DMS153 (cell line): Measurements from ENCODE around the gene GAB2.
"Not testable (repeated sequence)": the region's sequence is repeated elsewhere in the genome, so short reads cannot be mapped to it uniquely, and the experiment has no call there.

Source experiments
- DNase-seq: peaks from one replicate; lab custom pipeline; 2025; lab: John Stamatoyannopoulos, UW

GAB2 gene

DNA sequence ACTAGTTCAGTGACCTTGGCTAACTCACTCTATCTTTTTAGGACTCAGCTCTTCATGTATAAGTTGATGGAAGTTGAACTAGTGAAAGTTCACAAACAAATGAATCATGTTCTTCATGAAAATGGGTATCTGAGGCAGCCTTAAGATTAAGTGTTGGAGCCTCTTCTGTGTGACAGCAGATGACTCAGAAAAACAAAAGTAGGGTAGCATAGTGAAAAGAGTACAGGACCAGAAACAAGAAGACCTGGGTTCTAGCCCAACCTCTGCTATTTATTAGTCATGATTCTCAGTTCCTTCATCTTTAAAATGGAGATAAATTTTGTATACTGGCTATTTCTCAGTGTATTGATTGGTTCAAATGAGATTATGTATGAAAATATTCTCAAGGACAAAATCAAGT lies 168.7 kb downstream of the GAB2 start:
- no peak for DNase-seq

DNA sequence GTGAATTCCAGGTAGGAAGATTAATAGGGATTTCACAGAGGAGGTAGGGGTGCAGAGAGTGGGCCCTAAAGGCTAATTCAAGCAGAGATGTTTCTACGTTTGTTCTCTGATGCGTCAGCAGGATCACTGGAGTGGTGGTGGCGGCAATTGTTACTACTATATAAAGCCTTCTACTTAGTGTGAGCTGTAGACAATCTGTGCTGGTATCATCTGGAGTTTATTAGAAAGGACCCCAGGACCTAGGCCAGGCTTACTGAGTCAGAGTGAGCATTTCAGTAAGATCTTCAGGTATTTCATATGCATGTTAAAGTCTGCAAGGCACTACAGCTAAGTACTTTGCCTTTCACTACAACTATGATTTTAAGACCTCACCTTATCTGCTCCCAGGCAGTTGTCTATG lies 169.4 kb downstream of the GAB2 start:
- DNase-seq, result no peak

DNA sequence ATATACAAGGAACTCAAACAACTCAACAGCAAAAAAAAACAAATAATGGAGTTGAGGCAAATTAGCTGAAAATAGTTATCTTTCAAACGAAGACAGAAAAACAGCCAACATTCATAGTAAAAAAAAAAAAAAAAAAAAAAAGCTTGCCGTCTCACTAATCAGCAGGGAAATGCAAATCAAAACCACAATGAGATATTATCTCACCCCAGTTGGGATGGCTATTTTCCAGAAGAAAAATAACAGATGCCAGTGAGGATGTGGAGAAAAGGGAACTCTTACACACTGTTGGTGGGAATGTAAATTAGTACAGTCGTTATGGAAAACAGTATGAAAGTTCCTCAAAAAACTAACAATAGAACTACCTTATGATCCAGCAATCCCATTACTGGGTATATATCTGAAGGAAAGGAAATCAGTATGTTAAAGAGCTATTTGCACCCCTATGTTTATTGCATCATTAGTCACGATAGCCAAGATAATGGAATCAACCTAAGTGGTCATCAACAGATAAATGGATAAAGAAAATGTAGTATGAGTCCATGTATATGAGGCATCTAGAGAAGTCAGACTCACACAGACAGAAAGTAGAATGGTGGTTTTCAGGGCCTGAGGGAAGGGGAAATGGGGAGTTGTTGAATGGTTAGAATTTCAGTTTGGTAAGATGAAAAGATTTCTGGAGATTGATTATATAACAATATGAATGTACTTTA lies 172.9 kb downstream of the GAB2 start:
- no peak for DNase-seq

DNA sequence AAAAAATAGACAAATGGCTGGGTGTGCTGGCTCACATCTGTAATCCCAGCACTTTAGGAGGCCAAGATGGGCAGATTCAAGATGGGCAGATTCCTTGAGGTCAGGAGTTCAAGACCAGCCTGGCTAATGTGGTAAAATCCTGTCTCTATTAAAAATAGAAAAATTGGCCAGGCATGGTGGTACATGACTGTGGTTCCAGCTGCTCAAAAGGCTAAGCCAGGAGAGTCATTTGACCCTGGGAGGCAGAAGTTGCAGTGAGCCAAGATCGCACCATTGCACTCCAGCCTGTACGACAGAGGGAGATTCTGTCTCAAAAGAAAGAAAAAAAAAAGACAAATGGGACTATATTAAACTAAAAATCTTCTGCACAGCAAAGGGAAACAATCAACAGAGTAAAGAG lies 173.5 kb downstream of the GAB2 start:
- DNase-seq, result no peak

DNA sequence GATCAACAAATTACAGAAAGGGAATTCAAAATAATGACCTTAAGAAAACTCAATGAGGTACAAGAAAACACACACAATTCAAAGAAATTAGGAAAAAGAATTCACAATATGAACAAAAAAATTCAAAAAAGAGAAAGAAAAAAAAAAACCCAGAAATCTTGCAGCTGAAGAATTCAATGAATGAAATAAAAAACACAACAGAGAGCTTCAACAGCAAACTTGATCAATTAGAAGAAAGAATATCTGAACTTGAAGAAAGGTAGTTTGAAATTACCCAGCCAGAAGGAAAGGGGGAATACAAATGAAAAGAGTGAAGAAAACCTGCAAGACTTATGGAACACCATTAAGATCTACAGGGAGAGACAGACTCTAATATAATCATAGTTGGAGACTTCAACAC lies 176.1 kb downstream of the GAB2 start:
- no peak for DNase-seq

DNA sequence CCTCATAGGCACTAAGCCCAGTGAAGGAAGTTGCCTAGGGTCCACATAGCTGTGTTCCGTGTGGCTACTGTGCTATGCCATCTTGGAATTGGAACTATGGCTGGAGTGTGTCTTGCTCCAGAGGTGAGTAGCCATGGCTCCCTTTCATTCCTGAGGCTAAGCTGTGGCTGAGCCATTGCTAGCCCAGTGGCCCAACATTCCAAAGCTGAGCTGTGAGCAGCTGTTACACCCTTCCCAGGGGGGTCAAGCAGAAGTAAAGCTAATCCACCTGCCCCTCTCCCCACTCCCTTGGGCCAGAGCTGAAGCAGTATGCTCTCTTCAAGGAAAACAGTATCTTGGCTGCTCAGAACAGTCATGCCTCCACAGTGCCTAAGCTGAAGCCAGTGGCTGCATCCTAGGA lies 177.8 kb downstream of the GAB2 start:
- no peak for DNase-seq

DNA sequence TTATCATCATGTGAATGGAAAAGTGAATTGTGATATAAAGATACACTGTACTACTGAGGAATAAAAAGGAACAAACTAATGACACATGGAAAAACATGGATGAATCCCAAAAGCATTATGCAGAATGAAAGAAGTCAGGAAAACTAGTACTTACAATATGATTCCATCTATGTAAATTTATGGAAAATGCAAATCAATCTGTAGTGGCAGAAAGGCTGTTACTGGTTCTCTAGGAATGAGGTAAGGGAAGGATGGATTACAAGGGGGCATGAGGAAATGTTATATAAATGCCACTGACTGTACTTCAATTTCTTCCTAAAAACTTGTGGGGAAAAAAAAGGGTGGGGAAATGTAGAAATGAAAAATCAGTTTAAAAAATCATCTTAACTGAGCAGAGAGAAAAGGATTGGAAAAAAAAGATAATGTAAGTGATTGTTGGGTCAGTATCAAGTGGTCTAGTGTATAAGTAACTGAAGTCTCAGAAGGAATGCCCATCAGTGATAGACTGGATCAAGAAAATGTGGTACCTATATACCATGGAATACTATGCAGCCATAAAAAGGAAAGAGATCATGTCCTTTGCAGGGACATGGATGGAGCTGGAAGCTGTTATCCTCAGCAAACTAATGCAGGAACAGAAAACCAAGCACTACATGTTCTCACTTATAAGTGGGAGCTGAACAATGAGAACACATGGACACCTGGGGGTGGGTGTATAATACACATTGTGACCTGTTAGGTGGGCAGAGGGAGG lies 180.2 kb downstream of the GAB2 start:
- no peak for DNase-seq

DNA sequence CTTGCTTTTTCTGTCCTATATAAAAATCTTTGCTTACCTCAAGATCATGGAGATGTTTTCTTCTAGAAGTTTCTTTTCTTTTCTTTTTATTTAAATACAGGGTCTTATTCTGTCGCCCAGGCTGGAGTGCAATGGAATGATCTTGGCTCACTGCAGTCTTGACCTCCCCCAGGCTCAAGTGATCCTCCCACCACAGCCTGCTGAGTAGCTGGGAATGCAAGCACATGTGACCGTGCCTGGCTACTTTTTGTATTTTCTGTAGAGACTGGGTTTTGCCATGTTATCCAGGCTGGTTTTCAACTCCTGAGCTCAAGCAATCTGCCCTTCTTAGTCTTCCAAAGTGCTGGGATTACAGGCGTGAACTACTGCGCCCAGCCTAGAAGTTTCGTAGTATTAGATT lies 183.6 kb downstream of the GAB2 start:
- DNase-seq, result no peak

DNA sequence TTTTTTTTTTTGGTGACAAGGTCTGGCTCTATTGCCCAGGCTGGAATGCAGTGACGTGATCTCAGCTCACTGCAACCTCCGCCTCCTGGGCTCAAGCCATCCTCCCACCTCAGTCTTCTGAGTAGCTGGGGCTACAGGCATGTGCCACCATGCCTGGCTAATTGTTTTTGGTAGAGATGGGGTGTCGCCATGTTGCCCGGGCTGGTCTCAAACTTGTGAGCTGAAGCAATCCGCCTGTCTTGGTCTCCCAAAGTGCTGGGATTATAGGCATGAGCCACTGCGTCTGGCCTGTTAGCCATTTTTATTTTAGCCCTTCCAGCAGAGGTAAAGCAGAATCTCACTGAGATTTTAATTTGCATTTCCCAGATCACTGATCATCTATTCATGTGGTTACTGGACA lies 184.6 kb downstream of the GAB2 start:
- not testable (repeated sequence) for DNase-seq

DNA sequence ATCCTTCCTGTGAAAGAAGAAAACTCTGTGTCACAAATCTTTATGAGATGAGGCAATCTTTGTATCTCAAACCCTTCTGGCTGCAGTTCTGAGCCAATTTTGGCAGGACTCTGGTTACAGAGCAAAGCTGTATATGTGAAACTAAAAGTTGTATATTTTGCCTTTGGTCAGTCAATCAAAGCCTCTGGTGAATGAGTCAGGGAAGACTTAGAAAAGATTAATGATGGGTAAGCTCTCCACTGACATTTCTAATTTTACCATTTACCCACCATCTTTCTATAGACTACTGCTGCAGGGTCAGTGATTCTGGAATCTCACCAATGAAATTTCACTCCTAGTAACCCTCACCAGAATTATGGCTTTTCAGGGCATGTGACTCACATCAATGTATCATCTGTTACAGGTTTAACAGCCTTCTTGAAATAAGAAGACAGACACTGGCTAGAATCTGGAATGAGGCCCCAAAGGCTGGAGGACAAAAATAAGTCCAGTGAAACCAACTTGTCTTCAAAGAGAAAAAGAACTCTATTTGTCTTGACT lies 185.6 kb downstream of the GAB2 start:
- no peak for DNase-seq

DNA sequence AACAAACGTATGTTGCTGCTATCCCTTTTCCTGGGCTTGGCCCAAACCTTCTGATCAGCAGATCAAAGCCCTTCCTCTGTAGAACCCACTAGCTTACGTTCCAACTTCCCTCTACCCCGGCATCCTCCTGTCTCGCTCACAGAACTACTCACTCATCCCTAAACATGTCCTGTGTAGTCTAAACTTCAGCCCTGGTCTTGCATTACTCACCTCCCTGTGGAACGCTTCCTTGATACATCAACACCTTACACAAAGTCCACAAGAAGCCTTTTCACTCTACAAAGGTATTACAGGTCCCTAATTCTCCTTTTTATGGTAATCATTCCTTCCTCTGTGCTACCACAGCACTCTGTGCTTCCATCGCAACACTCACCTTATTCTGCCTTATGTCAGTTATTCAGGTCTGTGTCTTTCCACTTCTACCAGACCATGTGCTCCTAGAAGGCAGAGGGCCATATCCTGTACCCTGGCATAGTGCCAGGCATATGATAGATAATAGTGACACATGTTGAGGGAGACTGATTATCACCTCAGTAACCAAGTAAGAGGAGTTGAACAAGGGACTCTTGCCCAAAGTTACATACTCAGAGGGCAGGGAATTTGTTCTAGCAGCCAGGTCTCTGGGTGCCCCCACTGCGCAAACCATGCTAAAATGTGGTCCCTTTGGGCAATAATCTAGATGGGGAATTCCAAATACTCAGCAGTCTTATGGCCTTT lies 187.3 kb downstream of the GAB2 start:
- DNase-seq, result no peak

DNA sequence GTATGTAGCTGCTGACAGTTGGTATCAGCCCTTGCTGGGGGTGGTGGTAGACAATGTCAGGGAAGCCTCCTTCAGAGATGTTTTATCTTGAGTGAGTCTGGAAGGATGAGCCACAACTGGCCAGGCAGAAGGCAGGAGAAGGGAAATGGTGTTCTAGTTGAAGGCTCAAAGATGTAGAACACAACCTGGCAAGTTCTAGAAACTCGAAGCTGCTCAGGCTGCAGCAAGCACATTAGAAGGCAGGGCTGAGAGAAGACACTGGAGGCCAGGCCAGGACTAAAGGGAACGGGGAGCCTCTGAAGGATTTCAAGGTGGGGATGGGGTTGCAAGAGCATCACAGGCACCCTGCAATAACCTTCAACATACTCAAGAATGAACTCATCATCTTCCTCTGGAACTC lies 188.5 kb downstream of the GAB2 start:
- no peak for DNase-seq

DNA sequence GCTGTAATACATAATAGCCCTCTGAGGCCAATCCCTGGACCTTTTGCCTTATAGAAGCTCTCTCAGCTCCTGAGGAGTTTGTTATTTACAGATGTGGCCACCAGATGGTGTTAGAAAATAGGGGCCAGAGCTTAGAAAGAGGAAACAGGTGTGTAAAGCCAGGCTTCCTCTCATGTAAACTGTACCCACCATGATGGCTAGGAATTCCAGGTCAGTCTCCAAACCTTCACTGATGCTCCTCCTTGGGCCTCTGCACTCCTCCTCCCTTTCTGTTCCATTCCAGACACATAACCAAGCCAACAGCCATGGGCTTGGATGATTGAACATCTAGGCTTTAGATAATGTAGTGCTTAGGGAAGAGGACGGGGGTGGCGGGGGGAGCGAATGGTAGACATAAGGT lies 189.2 kb downstream of the GAB2 start:
- DNase-seq, result peak; percentile 72

DNA sequence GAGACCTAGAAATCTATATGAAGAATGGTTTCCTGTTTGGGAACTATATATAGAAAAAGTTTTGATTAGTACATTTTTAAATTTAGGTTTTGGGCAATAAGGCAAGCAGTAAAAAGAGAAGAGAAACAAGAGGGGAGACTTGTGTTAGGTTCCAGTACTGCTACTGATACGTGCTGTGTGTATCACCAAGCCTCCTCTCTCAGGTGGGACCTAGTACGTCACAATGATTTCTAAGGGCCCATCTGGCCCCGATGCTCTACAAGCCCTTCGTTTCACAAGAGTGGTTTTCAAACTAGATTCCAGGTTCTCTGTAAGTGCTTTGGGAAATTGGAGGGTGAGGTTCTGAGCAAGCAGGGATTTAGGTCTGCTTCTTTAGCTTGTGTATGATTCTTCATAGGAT lies 189.7 kb downstream of the GAB2 start:
- no peak for DNase-seq

DNA sequence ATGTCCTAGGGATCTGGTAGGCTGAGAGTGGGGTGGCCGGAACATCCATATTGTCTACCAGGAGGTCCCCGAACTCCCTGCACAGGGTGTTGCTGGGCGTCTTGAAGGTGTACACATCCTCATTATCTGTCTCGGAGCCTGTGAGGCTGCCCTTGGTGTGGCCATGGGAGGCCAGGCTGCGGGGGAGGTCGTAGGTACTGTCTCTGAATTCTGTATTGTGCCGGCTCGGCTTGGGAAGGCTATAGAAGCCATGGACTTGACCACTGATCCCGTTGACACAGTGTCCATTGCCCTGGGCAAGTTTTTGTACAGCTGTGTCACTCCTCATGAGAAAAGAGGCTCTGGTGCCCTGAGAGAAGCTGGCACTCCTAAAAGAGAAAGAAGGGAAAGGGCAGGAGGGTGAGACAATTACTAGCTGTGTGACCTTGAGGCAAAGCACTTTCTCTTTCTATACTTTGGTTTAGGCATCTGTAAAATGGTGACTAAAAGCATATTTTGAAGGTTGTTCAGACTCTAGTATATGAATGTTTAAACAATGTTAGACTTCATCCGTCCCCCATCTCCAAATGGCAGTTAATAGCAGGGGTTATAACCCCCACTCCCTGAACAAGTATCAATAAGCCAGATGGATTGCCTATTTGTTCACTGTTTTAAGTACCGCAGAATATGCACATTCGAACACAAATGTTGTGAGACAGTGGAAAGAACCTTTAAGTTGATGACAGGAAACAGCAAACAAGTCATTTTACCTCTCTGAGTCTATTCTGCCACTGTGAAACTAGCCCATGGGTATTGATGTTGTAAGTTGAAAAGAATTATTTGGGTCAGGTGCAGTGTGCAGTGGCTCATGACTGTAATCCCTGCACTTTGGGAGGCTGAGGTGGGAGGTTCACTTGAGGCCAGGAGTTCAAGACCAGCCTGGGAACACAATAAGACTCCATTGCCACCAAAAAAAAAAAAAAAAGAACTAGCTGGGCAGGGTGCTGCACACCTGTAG lies 190.6 kb downstream of the GAB2 start:
- DNase-seq, result no peak

DNA sequence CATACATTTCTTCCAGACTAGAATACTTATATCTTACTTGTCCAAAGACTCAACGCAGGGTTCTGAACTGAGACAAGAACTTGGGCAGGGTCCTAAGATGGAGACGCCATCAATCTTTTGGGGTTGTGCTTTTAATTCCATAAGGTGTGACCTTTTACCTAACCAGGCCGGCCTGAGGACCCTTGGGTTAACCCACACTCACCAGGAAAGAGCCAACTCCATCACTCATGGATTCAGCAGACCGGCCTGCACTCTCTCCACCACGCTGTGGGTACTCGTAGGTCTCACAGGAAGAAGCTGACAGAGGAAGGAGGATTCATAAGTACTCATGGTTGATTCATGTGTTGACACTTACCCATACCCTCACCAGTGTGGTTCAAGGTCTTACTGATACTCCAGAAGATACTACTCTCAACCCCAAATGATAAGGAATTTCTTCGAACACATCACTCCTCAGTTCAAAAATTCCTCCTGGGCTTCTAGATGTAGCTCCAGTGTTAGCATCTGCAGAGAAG lies 192.7 kb downstream of the GAB2 start:
- no peak for DNase-seq

DNA sequence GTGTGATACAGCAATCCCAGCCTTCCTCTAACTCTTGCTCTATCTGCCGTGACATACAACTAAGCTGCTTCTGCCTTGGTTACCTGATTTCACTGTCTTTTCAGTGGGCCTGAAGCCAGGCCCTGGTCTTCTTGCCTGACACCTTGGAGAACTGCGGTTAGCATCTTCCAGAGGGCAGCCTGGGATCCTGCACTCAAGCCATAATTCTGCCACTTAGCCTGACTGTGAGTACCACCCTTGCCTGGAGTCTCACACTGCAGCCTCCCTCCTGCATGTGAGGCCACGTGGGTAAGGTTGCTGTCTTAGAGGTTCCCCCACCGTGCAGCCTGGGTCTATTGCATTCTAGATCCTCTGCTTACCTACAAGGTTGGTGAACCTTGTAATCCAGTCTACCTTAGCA lies 193.1 kb downstream of the GAB2 start:
- DNase-seq, result no peak

DNA sequence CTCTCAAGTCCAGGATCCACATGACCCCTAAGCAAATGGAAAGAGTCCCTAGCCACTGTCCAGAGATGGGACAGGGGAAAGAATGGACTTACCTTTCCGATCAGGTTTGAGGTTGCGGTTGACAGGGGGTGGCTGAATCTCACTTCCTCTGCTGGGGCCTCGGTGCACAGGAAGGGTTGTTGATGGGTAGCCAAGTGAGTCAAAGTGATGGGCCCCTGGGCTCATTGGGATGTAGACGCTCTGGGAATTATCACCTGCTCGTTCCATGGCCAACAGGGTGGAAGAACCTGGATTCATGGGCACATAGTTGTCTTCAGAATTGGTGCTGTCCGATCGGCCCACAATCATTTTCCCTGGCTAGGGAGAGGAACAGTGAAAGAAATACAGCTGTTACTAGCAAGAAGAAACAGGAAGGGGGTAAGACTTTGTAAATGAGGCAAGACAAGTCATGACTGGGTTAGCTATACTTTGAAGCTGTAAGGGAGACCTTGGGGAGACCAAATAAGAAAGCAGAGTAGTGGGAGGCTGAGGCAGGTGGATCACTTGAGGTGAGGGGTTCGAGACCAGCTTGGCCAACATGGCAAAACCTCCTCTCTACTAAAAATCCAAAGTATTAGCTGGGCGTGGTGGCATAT lies 194.2 kb downstream of the GAB2 start:
- DNase-seq, result no peak

DNA sequence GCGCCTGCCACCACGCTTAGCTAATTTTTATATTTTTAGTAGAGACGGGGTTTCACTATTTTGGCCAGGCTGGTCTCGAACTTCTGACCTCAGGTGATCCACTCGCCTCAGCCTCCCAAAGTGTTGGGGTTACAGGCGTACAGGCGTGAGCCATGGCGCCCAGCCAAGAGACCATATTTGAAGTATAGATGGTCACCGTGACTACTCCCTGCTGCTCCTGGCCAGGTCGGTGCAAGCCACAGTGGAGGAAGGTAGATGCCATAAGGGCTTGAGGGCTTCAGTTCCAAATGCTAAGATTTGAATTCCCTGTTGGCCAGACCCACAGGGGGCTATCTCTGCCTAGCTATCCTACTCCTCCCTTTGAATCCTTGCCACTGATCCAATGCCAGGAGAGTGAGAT lies 194.9 kb downstream of the GAB2 start:
- not testable (repeated sequence) for DNase-seq

DNA sequence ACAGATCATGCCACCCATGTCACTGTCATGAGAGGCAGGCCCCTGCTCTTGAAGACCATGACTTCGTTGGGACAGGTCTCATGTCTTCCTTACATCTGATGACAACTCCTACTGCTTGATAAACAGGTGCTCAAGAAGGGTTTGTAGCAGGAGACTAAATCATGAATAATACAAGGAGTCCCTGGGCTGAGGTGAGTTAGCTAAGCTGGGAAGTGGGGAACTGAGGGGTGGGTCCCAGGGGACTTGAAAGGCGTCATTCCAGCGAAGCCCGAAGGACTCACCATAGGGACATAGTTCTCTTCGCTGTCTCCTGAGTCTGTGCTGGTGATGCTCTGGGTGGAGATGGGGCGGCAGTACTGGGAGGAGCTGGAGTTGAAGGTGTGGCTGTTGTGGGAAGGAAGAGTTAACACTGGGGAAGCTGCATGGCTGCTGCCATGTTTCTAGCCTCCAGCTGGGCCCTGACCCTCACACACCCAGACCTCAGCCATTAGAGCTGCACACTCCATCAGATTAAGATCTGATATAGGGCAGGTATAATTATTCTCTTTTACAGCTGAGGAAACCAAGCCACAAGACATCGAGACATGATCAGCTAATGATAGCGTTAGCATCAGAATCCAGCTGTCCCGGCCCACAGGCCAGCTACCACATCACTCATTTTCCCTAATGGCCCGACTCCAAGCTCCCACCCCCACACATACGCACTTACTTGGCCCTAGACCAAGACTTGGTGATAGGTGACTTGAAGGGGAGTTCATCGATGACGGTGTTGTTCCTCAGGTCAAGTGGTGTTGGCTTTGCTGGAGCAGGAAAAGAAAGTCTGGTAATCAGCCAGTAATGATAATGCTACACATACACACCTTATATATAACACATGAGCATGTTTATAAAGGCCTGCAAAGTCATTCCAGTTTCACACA lies 196.0 kb downstream of the GAB2 start:
- no peak for DNase-seq
